BLaER1 (cell line): ENCODE data around the gene DNMT1.

ENCODE experiments used
- H3K27ac ChIP-seq: shearing (Covaris generic); formaldehyde crosslinking; 2 replicates; pipeline ENCODE4 v1.8.1; 2022
- H3K27me3 ChIP-seq: shearing (Covaris generic); formaldehyde crosslinking; 2 replicates; pipeline ENCODE4 v1.8.1; 2022
- H3K36me3 ChIP-seq: shearing (Covaris generic); formaldehyde crosslinking; 2 replicates; pipeline ENCODE4 v1.8.1; 2022
- H3K4me1 ChIP-seq: shearing (Covaris generic); formaldehyde crosslinking; 2 replicates; pipeline ENCODE4 v1.8.1; 2022
- H3K4me2 ChIP-seq: shearing (Covaris generic); formaldehyde crosslinking; 2 replicates; pipeline ENCODE4 v1.8.1; 2022
- H3K4me3 ChIP-seq: shearing (Covaris generic); formaldehyde crosslinking; 2 replicates; pipeline ENCODE4 v1.8.1; 2022
- H3K9ac ChIP-seq: shearing (Covaris generic); formaldehyde crosslinking; 2 replicates; pipeline ENCODE4 v1.8.1; 2022
- H3K9me3 ChIP-seq: shearing (Covaris generic); formaldehyde crosslinking; 2 replicates; pipeline ENCODE4 v1.8.1; 2022
- H4K20me1 ChIP-seq: shearing (Covaris generic); formaldehyde crosslinking; 2 replicates; pipeline ENCODE4 v1.8.1; 2022
- Cebpa-rat ChIP-seq: shearing (Covaris generic); IDR thresholded peaks from 2 replicates; pipeline ENCODE4 v1.8.1; 2022

Gene DNMT1

GRCh38 chr19:10095948-10096614 lies 98.7 kb downstream of the DNMT1 start:
- H3K4me2 ChIP-seq = peak overlapping the region; percentile 87
- H3K27me3 ChIP-seq = no peaks in the 10 kb centered on the region
- H3K4me3 ChIP-seq = peak overlapping the region; percentile 61
- peak overlapping the region; percentile 86 for H3K27ac ChIP-seq
- peak overlapping the region; percentile 79 for H3K9ac ChIP-seq
- no peaks in the 10 kb centered on the region for H3K9me3 ChIP-seq
- peaks cover 60% of the 10 kb centered on the region for H3K4me1 ChIP-seq
- peaks cover 29% of the 10 kb centered on the region for H3K36me3 ChIP-seq
- no peak for TF ChIP-seq Cebpa-rat
- H4K20me1 ChIP-seq = no peaks in the 10 kb centered on the region

DNA sequence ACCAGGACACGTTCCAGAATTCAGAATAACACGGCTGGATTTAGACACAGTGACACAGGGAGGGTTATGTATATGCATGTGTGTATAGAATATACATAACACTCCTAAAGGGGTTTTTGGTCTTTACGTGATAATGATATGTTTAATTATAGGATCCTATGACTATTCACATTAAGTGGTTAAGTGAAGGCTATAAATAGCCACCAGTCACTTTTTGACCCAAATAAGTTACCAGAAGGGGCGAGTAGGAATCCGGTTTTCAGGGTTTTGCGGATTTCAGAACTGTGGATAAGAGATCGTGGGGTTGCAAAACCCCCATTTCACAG lies 99.2 kb downstream of the DNMT1 start:
- no peaks in the 10 kb centered on the region for H3K9me3 ChIP-seq
- H4K20me1 ChIP-seq = no peaks in the 10 kb centered on the region
- peaks cover 55% of the 10 kb centered on the region for H3K4me1 ChIP-seq
- H3K27ac ChIP-seq = no peak overlapping the region
- no peak overlapping the region for H3K9ac ChIP-seq
- TF ChIP-seq Cebpa-rat = no peak
- no peaks in the 10 kb centered on the region for H3K27me3 ChIP-seq
- peak overlapping the region; percentile 87 for H3K4me2 ChIP-seq
- peak overlapping the region; percentile 42; the same call in 1 of the 2 replicates for H3K4me3 ChIP-seq
- peaks cover 33% of the 10 kb centered on the region for H3K36me3 ChIP-seq

DNA sequence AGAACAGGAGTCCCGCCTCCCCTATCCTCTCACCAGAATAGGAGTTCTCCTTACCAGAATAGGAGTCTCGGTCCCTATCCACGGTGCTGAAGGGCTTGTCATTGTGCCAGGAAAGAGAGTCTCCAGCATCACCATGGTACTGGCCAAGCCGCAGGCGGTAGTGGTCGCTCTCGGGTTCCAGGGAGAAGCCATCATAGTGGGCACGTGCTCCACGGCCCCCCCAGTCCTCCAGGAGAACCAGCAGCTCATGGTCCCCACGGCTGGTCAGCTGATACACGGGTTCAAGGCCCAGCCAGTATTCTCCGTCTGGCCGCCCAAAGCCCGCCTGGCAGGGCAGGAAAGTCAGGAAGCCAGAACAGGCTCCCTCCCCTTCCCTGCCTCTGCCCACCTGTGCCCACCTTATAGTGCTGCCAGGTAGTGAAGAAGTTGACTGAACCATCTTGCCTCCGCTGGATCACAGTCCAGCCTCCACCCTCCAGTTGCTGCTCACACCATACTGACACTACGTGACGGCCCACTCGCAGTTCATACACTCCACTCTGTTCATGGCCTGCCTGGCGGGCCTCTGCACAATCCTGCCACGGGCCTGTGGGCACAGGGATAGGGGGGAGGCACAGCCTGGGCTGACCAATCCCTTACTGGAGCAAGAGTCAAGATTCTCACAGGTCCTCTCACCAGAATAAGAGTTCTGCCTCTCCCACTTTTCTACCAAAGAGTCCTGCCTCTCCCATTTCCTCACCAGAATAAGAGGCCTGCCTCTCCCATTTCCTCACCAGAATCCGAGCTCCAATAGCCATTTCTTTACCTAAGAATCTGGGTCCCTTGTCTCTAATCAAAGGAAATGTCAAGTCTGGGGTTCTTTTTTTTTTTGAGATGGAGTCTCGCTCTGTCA lies 101.2 kb downstream of the DNMT1 start:
- no peak for TF ChIP-seq Cebpa-rat
- no peaks in the 10 kb centered on the region for H3K27me3 ChIP-seq
- no peak overlapping the region for H3K4me3 ChIP-seq
- H3K36me3 ChIP-seq = peaks cover 50% of the 10 kb centered on the region
- no peak overlapping the region for H3K27ac ChIP-seq
- H3K9me3 ChIP-seq = no peaks in the 10 kb centered on the region
- no peaks in the 10 kb centered on the region for H4K20me1 ChIP-seq
- no peak overlapping the region for H3K4me2 ChIP-seq
- H3K4me1 ChIP-seq = peaks cover 44% of the 10 kb centered on the region
- no peak overlapping the region for H3K9ac ChIP-seq

- H3K4me2 ChIP-seq = no peak overlapping the region; the same call in 1 of the 2 replicates
These were observed 102.0 kb downstream of the DNMT1 start for GRCh38 chr19:10092648-10093294.

GRCh38 chr19:10091895-10092641 lies 102.7 kb downstream of the DNMT1 start:
- TF ChIP-seq Cebpa-rat = no peak
- Histone ChIP-seq H3K9me3 (no peaks in the 10 kb centered on the region), H3K9ac (0 out of 2 replicates have a peak overlapping the region, but pooled peaks have one; percentile 10), H3K4me2 (peak overlapping the region; percentile 58), H3K4me3 (no peak overlapping the region), H4K20me1 (no peaks in the 10 kb centered on the region), H3K27ac (peak overlapping the region; percentile 72), H3K4me1 (peaks cover 35% of the 10 kb centered on the region), H3K36me3 (peaks cover 50% of the 10 kb centered on the region), H3K27me3 (no peaks in the 10 kb centered on the region)

More at GRCh38 chr19:10092648-10093294, 102.0 kb downstream of the DNMT1 start:
- H3K27me3 ChIP-seq = no peaks in the 10 kb centered on the region
- H3K9ac ChIP-seq = no peak overlapping the region
- no peak overlapping the region for H3K4me3 ChIP-seq
- H3K4me1 ChIP-seq = peaks cover 37% of the 10 kb centered on the region
- H3K36me3 ChIP-seq = peaks cover 50% of the 10 kb centered on the region
- no peak for TF ChIP-seq Cebpa-rat
- H3K9me3 ChIP-seq = no peaks in the 10 kb centered on the region
- H4K20me1 ChIP-seq = no peaks in the 10 kb centered on the region
- H3K27ac ChIP-seq = peak overlapping the region; percentile 72

GRCh38 chr19:10091370-10091687 lies 103.4 kb downstream of the DNMT1 start:
- H3K4me2 ChIP-seq = peak overlapping the region; percentile 58; the same call in 1 of the 2 replicates
- no peak overlapping the region for H3K4me3 ChIP-seq
- H3K9me3 ChIP-seq = no peaks in the 10 kb centered on the region
- no peaks in the 10 kb centered on the region for H4K20me1 ChIP-seq
- TF ChIP-seq Cebpa-rat = no peak
- no peaks in the 10 kb centered on the region for H3K27me3 ChIP-seq
- peaks cover 50% of the 10 kb centered on the region for H3K36me3 ChIP-seq
- peak overlapping the region; percentile 72 for H3K27ac ChIP-seq
- peaks cover 32% of the 10 kb centered on the region for H3K4me1 ChIP-seq
- H3K9ac ChIP-seq = 0 out of 2 replicates have a peak overlapping the region, but pooled peaks have one; percentile 10

- no peak for TF ChIP-seq Cebpa-rat
These were observed 104.9 kb downstream of the DNMT1 start for GRCh38 chr19:10089801-10090375.

GRCh38 chr19:10088949-10089554 lies 105.7 kb downstream of the DNMT1 start:
- no peak overlapping the region for H3K27ac ChIP-seq
- H3K4me1 ChIP-seq = peaks cover 28% of the 10 kb centered on the region
- no peak overlapping the region for H3K4me2 ChIP-seq
- no peaks in the 10 kb centered on the region for H3K9me3 ChIP-seq
- no peak overlapping the region for H3K9ac ChIP-seq
- H3K36me3 ChIP-seq = peaks cover 50% of the 10 kb centered on the region
- TF ChIP-seq Cebpa-rat = no peak
- no peaks in the 10 kb centered on the region for H4K20me1 ChIP-seq
- H3K27me3 ChIP-seq = no peaks in the 10 kb centered on the region
- H3K4me3 ChIP-seq = no peak overlapping the region

More at GRCh38 chr19:10089801-10090375, 104.9 kb downstream of the DNMT1 start:
- Histone ChIP-seq H3K4me3 (no peak overlapping the region), H4K20me1 (no peaks in the 10 kb centered on the region), H3K9ac (no peak overlapping the region), H3K36me3 (peaks cover 50% of the 10 kb centered on the region), H3K9me3 (no peaks in the 10 kb centered on the region), H3K27ac (no peak overlapping the region), H3K4me1 (peaks cover 28% of the 10 kb centered on the region), H3K4me2 (no peak overlapping the region), H3K27me3 (no peaks in the 10 kb centered on the region)
